GM12878 (cell line): Measurements from ENCODE around the gene CEP97. TPM values are rescaled to one million over a fixed set of nuclear protein-coding genes. Genes with fewer than 3 reads are reported as not detected.
"Not testable (repeated sequence)": the region's sequence is repeated elsewhere in the genome, so short reads cannot be mapped to it uniquely, and the experiment has no call there.

ENCODE experiments used
- ATAC-seq: fragments of 200-7000 bp; cut with Tn5 transposase; 3 replicates; pipeline ENCODE4 v1.9.1; 2020; ENCODE audit warnings: mild to moderate bottlenecking, moderate library complexity
- BruUV-seq: library from RNA; stranded (reverse); fragments of 400-500 nt; replicated peaks from 2 replicates; lab custom pipeline; 2021; lab: Mats Ljungman, UMichigan
- CTCF ChIA-PET: fragments of 300-600 bp; sonication (Branson Sonifier 250); formaldehyde crosslinking; extraction: SDS; loops from one replicate; lab custom pipeline; 2021; ENCODE audit warnings: inconsistent platforms; lab: Yijun Ruan, JAX
- POLR2A ChIA-PET: fragments of 350-600 bp; formaldehyde crosslinking; extraction: SDS; loops from one replicate; lab custom pipeline; 2021; ENCODE audit warnings: inconsistent platforms; lab: Charles Lee
- RAD21 ChIA-PET: fragments of 300-600 bp; sonication (Branson Sonifier 250); formaldehyde crosslinking; loops from one replicate; lab custom pipeline; 2023; ENCODE audit warnings: antibody characterized with exemption; ENCODE audit not compliant: unreplicated experiment; lab: Charles Lee
- SMC1A ChIA-PET: fragments of 300-600 bp; sonication (Branson Sonifier 250); formaldehyde crosslinking; loops from one replicate; lab custom pipeline; 2023; ENCODE audit not compliant: unreplicated experiment, uncharacterized antibody; lab: Charles Lee
- DNase-seq: peaks from one replicate; pipeline ENCODE4 v3.0.0-alpha.2; 2011; ENCODE audit warnings: low read depth, low spot score
- FAIRE-seq: peaks from 3 replicates; lab custom pipeline; 2011; peaks lifted over from hg19 to GRCh38; lab: Jason Lieb, UNC
- H2AFZ ChIP-seq: 2 replicates; pipeline ENCODE4 v1.6.0; 2011; ENCODE audit warnings: low read depth, low read length, control low read depth; ENCODE audit not compliant: control insufficient read depth
- H3K27ac ChIP-seq: 2 replicates; pipeline ENCODE4 v1.5.1; 2011; ENCODE audit warnings: control low read depth; ENCODE audit not compliant: control insufficient read depth, insufficient read depth
- H3K27me3 ChIP-seq, 2 experiments: replicated peaks in 1 of 2; 2 replicates each; pipeline versions ENCODE4 v1.6.0 to v1.6.1; 2011; ENCODE audit warnings: low read length in 1 of 2; ENCODE audit not compliant: control insufficient read depth in 2 of 2, insufficient read depth in 2 of 2
- H3K36me3 ChIP-seq, 2 experiments: 2 replicates each; pipeline ENCODE4 v1.5.1; 2011; ENCODE audit warnings: low read length in 1 of 2; ENCODE audit not compliant: control insufficient read depth in 2 of 2, insufficient read depth in 2 of 2
- H3K4me1 ChIP-seq: 2 replicates; pipeline ENCODE4 v1.6.1; 2011; ENCODE audit warnings: mild to moderate bottlenecking, low read length, moderate library complexity, mixed read lengths; ENCODE audit not compliant: control insufficient read depth, insufficient read depth
- H3K4me2 ChIP-seq: 2 replicates; pipeline ENCODE4 v1.6.0; 2011; ENCODE audit warnings: control low read depth; ENCODE audit not compliant: control insufficient read depth, insufficient read depth
- H3K4me3 ChIP-seq: fragments of 200-600 bp; sonication (generic); 2 replicates; pipeline ENCODE4 v1.5.1; 2016
- H3K79me2 ChIP-seq: 2 replicates; pipeline ENCODE4 v1.6.0; 2011; ENCODE audit warnings: low read length; ENCODE audit not compliant: control insufficient read depth, insufficient read depth
- H3K9ac ChIP-seq: 2 replicates; pipeline ENCODE4 v1.8.0; 2011; ENCODE audit warnings: low read length, control low read depth, mixed read lengths; ENCODE audit not compliant: control insufficient read depth, insufficient read depth
- H3K9me3 ChIP-seq: replicated peaks from 3 replicates; pipeline ENCODE4 v1.5.1; 2011; ENCODE audit warnings: mild to moderate bottlenecking, low read length; ENCODE audit not compliant: control insufficient read depth, insufficient read depth
- H4K20me1 ChIP-seq: 2 replicates; pipeline ENCODE4 v1.6.0; 2011; ENCODE audit not compliant: control insufficient read depth, insufficient read depth
- ASH2L ChIP-seq: fragments of 300-600, 200-600 bp; sonication (generic); IDR thresholded peaks from 2 replicates; pipeline ENCODE4 v1.6.1; 2017; ENCODE audit warnings: low read depth, mild to moderate bottlenecking, borderline replicate concordance
- CHD1 ChIP-seq: IDR thresholded peaks from 2 replicates; pipeline ENCODE4 v1.6.1; 2012; ENCODE audit warnings: low read depth, low read length, improper control_type of control experiment
- FOXM1 ChIP-seq: IDR thresholded peaks from 2 replicates; pipeline ENCODE4 v1.6.1; 2012; ENCODE audit warnings: low read depth, mild to moderate bottlenecking, inconsistent platforms, low read length, moderate library complexity
- MEF2B ChIP-seq: fragments of 450-650 bp; IDR thresholded peaks from 2 replicates; pipeline ENCODE4 v1.6.1; 2018; ENCODE audit warnings: mild to moderate bottlenecking, moderate library complexity; ENCODE audit not compliant: partially characterized antibody, poor library complexity, severe bottlenecking
- MLLT1 ChIP-seq: fragments of 450-650 bp; IDR thresholded peaks from 2 replicates; pipeline ENCODE4 v1.6.1; 2016; ENCODE audit warnings: mild to moderate bottlenecking
- PBX3 ChIP-seq: IDR thresholded peaks from 2 replicates; pipeline ENCODE4 v1.6.1; 2011; ENCODE audit warnings: mild to moderate bottlenecking, low read depth, low read length, moderate library complexity; ENCODE audit not compliant: insufficient replicate concordance
- POLR2A ChIP-seq: IDR thresholded peaks from 2 replicates; pipeline ENCODE4 v1.6.1; 2011; ENCODE audit warnings: low read depth, mild to moderate bottlenecking, low read length
- RAD51 ChIP-seq: fragments of 450-650 bp; IDR thresholded peaks from 2 replicates; pipeline ENCODE4 v1.6.1; 2016; ENCODE audit warnings: moderate library complexity, mild to moderate bottlenecking, inconsistent platforms
- RELB ChIP-seq: fragments of 450-650 bp; IDR thresholded peaks from 2 replicates; pipeline ENCODE4 v1.6.1; 2017; ENCODE audit warnings: low read depth, mild to moderate bottlenecking, moderate library complexity
- USF2 ChIP-seq: IDR thresholded peaks from 2 replicates; pipeline ENCODE4 v1.6.1; 2011; ENCODE audit warnings: low read depth, low read length, improper control_type of control experiment, borderline replicate concordance
- WGBS: methylation state at CpG from one replicate; pipeline ENCODE4 v1.1.6; 2016; ENCODE audit warnings: low lambda C conversion rate; ENCODE audit not compliant: insufficient replicate concordance, insufficient coverage; ENCODE audit errors: missing lambda C conversion rate; 5-methylcytosine and 5-hydroxymethylcytosine counted together
- in situ Hi-C: fragments of 300-500 bp; cut with MboI; formaldehyde crosslinking; loops from 9 replicates; pipeline ENCODE4 v1.14.3; 2018; ENCODE audit warnings: mixed read lengths
- intact Hi-C: fragments of 100-400 bp; cut with micrococcal nuclease; formaldehyde crosslinking; loops from one replicate; pipeline ENCODE4 v1.14.2; 2022; ENCODE audit not compliant: unreplicated experiment
- polyA plus RNA-seq, 11 experiments: library from polyadenylated mRNA; depleted of rRNA in 4 of 11; unstranded in 6 of 11; stranded (reverse) in 5 of 11; fragments of >200 nt; fragmentation: Nextera tagmentation in 4 of 11; fragmentation: Illumina TruSeq in 1 of 11; extraction: Ambion mirVana in 4 of 11; extraction: Trizol in 1 of 11; gene quantifications; 1 replicate in 1 of 11; 2 replicates in 10 of 11; pipeline versions ENCODE4 v1.2.1 to v1.2.3, GENCODE V29; 2011 to 2016; ENCODE audit warnings: inconsistent platforms in 2 of 11, missing spikeins in 2 of 11, low read depth in 1 of 11
- total RNA-seq, 4 experiments: library from RNA; depleted of rRNA in 3 of 4; stranded (reverse); fragments of >200 nt in 3 of 4; fragmentation: Illumina TruSeq in 1 of 4; extraction: Trizol in 1 of 4; gene quantifications; 2 replicates each; pipeline versions ENCODE4 v1.2.1 to v1.2.3, GENCODE V29; 2013 to 2021

CEP97 gene
- total and polyA plus RNA-seq, 10 of the 15 experiments (the other 5 are each of a cell fraction or from before 2014, with no cell fraction given), result 1.9 to 13.7 (median 5.8) TPM

GRCh38 chr3:101677436-101678286 is 46.8 kb upstream of the CEP97 start (continued):
- TF ChIP-seq USF2, result no peak
- peak; percentile 74 for TF ChIP-seq RAD51
- no peak for TF ChIP-seq RELB
- TF ChIP-seq CHD1, result no peak
- TF ChIP-seq MLLT1, result no peak
- TF ChIP-seq FOXM1, result no peak
- peak; percentile 43; the same call in 1 of the 2 replicates for TF ChIP-seq POLR2A
- TF ChIP-seq MEF2B, result no peak
- TF ChIP-seq PBX3, result no peak
- TF ChIP-seq ASH2L, result no peak
- TF ChIP-seq, all 136 proteins: peak for 5

GRCh38 chr3:101678837-101679236 is 45.6 kb upstream of the CEP97 start:
- H2AFZ ChIP-seq, result not testable (repeated sequence)

More at GRCh38 chr3:101678837-101679236, 45.6 kb upstream of the CEP97 start:
- H3K27ac ChIP-seq, H3K9me3 ChIP-seq, RAD21 ChIA-PET, H4K20me1 ChIP-seq, DNase-seq, H3K4me3 ChIP-seq, ATAC-seq, H3K4me2 ChIP-seq, BruUV-seq, CTCF ChIA-PET, H3K4me1 ChIP-seq, H3K9ac ChIP-seq, H3K27me3 ChIP-seq, in situ Hi-C loops, FAIRE-seq: not testable (repeated sequence)
- 50% methylated on average over 2 of the region's 2 CpGs for WGBS
- Histone ChIP-seq H3K36me3 (peaks cover 8 to 30% of the 10 kb centered on the region in 2 experiments), H3K79me2 (peaks cover 50% of the 10 kb centered on the region)
- intact Hi-C loops, result loop anchor here (5.0 kb wide), 1 partner anchor 263 kb away; no protein-coding TSS in a partner anchor
- ChIA-PET SMC1A (interaction anchor here (0.7 to 2.0 kb wide), 2 partner anchors 105 to 412 kb away, joined by 3 to 5 read pairs; partner anchors contain the start of gene PCNP), POLR2A (interaction anchor here (1.3 to 4.9 kb wide), 2 partner anchors 7 to 11 kb away, joined by 4 to 46 read pairs; partner anchors contain the start of gene RPL24)
